Activated CD4-positive, alpha-beta memory T cell treated with anti-CD3 and anti-CD28 coated beads for 36 hours (primary cell): ENCODE data around the gene LRMDA. TPM values are rescaled to one million over a fixed set of nuclear protein-coding genes. Genes with fewer than 3 reads are reported as not detected.

Source experiments
- CTCF ChIA-PET: fragments of 350-600 bp; sonication (Branson Sonifier 250); formaldehyde crosslinking; loops from one replicate; lab custom pipeline; 2021; ENCODE audit warnings: antibody characterized with exemption, inconsistent platforms; lab: Charles Lee
- POLR2A ChIA-PET: fragments of 350-600 bp; sonication (Branson Sonifier 250); formaldehyde crosslinking; loops from one replicate; lab custom pipeline; 2021; ENCODE audit warnings: antibody characterized with exemption; lab: Charles Lee
- DNase-seq: peaks from one replicate; pipeline ENCODE4 v3.0.0-alpha.2; 2020
- H3K27ac Mint-ChIP-seq: one replicate; pipeline ENCODE4 v1.8.0; 2021; ENCODE audit warnings: mixed read lengths
- H3K27me3 Mint-ChIP-seq: one replicate; pipeline ENCODE4 v1.8.0; 2021; ENCODE audit warnings: mixed read lengths
- H3K36me3 Mint-ChIP-seq: one replicate; pipeline ENCODE4 v1.8.0; 2021; ENCODE audit warnings: mixed read lengths
- H3K4me1 Mint-ChIP-seq: one replicate; pipeline ENCODE4 v1.8.0; 2021; ENCODE audit warnings: low read depth, mixed read lengths
- H3K4me3 Mint-ChIP-seq: one replicate; pipeline ENCODE4 v1.8.0; 2021; ENCODE audit warnings: mild to moderate bottlenecking, mixed read lengths
- H3K9me3 Mint-ChIP-seq: one replicate; pipeline ENCODE4 v1.8.0; 2021; ENCODE audit warnings: mixed read lengths
- intact Hi-C: fragments of 100-400 bp; cut with micrococcal nuclease; formaldehyde crosslinking; loops from one replicate; pipeline ENCODE4 v1.15.1; 2023
- total RNA-seq, 2 experiments: library from RNA; stranded (reverse); gene quantifications; one replicate each; pipeline ENCODE4 v1.2.3, GENCODE V29; 2021

Gene LRMDA
- total RNA-seq, 2 experiments from 2014 or later, result not detected

- POLR2A ChIA-PET, result no interaction called here
- no peak for DNase-seq
- H3K4me1 Mint-ChIP-seq, result no peaks in the 10 kb centered on the region
- no peaks in the 10 kb centered on the region for H3K36me3 Mint-ChIP-seq
- H3K9me3 Mint-ChIP-seq, result peaks cover 3% of the 10 kb centered on the region
- intact Hi-C loops, result no loop called here
- CTCF ChIA-PET, result no interaction called here
- no peaks in the 10 kb centered on the region for H3K27me3 Mint-ChIP-seq
- no peak overlapping the region for H3K4me3 Mint-ChIP-seq
- no peak overlapping the region for H3K27ac Mint-ChIP-seq
Measured at GRCh38 chr10:76088980-76089379, 657.6 kb downstream of the LRMDA start.

- CTCF ChIA-PET, result no interaction called here
Measured at GRCh38 chr10:76089556-76090180, 658.2 kb downstream of the LRMDA start.

GRCh38 chr10:76091926-76092325, 660.5 kb downstream of the LRMDA start:
- H3K9me3 Mint-ChIP-seq, result peaks cover 6% of the 10 kb centered on the region
- H3K4me1 Mint-ChIP-seq, result no peaks in the 10 kb centered on the region
- intact Hi-C loops, result no loop called here
- no peaks in the 10 kb centered on the region for H3K36me3 Mint-ChIP-seq
- POLR2A ChIA-PET, result no interaction called here
- CTCF ChIA-PET, result no interaction called here
- DNase-seq, result no peak
- H3K27ac Mint-ChIP-seq, result no peak overlapping the region
- H3K4me3 Mint-ChIP-seq, result no peak overlapping the region
- no peaks in the 10 kb centered on the region for H3K27me3 Mint-ChIP-seq

More at GRCh38 chr10:76089556-76090180, 658.2 kb downstream of the LRMDA start:
- H3K36me3 Mint-ChIP-seq, result no peaks in the 10 kb centered on the region
- H3K27ac Mint-ChIP-seq, result no peak overlapping the region
- no peaks in the 10 kb centered on the region for H3K4me1 Mint-ChIP-seq
- no peaks in the 10 kb centered on the region for H3K27me3 Mint-ChIP-seq
- H3K4me3 Mint-ChIP-seq, result no peak overlapping the region
- POLR2A ChIA-PET, result no interaction called here
- DNase-seq, result no peak
- H3K9me3 Mint-ChIP-seq, result peaks cover 3% of the 10 kb centered on the region
- intact Hi-C loops, result no loop called here

GRCh38 chr10:76106611-76107010, 675.2 kb downstream of the LRMDA start:
- intact Hi-C loops, result no loop called here
- no peak overlapping the region for H3K27ac Mint-ChIP-seq
- CTCF ChIA-PET, result no interaction called here
- POLR2A ChIA-PET, result no interaction called here
- H3K4me1 Mint-ChIP-seq, result no peaks in the 10 kb centered on the region
- no peaks in the 10 kb centered on the region for H3K9me3 Mint-ChIP-seq
- no peaks in the 10 kb centered on the region for H3K36me3 Mint-ChIP-seq
- no peak overlapping the region for H3K4me3 Mint-ChIP-seq
- H3K27me3 Mint-ChIP-seq, result no peaks in the 10 kb centered on the region
- DNase-seq, result no peak

GRCh38 chr10:76108563-76109359, 677.3 kb downstream of the LRMDA start:
- Mint-ChIP-seq H3K27me3 (no peaks in the 10 kb centered on the region), H3K27ac (no peak overlapping the region), H3K9me3 (no peaks in the 10 kb centered on the region), H3K4me3 (no peak overlapping the region), H3K36me3 (no peaks in the 10 kb centered on the region), H3K4me1 (no peaks in the 10 kb centered on the region)
- intact Hi-C loops, result no loop called here
- CTCF ChIA-PET, result no interaction called here
- DNase-seq, result no peak
- POLR2A ChIA-PET, result no interaction called here

- Mint-ChIP-seq H3K4me3 (no peak overlapping the region), H3K27me3 (no peaks in the 10 kb centered on the region), H3K4me1 (no peaks in the 10 kb centered on the region), H3K9me3 (no peaks in the 10 kb centered on the region), H3K27ac (no peak overlapping the region), H3K36me3 (no peaks in the 10 kb centered on the region)
- intact Hi-C loops, result no loop called here
- no peak for DNase-seq
- ChIA-PET CTCF (no interaction called here), POLR2A (no interaction called here)
Measured at GRCh38 chr10:76111404-76111803, 680.0 kb downstream of the LRMDA start.

- ChIA-PET POLR2A (no interaction called here), CTCF (no interaction called here)
- no peak overlapping the region for H3K4me3 Mint-ChIP-seq
Measured at GRCh38 chr10:76111986-76112825, 680.8 kb downstream of the LRMDA start.

GRCh38 chr10:76112826-76113150, 681.4 kb downstream of the LRMDA start:
- POLR2A ChIA-PET, result no interaction called here
- H3K27ac Mint-ChIP-seq, result no peak overlapping the region
- no peaks in the 10 kb centered on the region for H3K9me3 Mint-ChIP-seq
- no peaks in the 10 kb centered on the region for H3K27me3 Mint-ChIP-seq
- H3K4me1 Mint-ChIP-seq, result no peaks in the 10 kb centered on the region
- no peak for DNase-seq
- CTCF ChIA-PET, result no interaction called here
- no peak overlapping the region for H3K4me3 Mint-ChIP-seq
- no peaks in the 10 kb centered on the region for H3K36me3 Mint-ChIP-seq
- intact Hi-C loops, result no loop called here

More at GRCh38 chr10:76111986-76112825, 680.8 kb downstream of the LRMDA start:
- no peaks in the 10 kb centered on the region for H3K27me3 Mint-ChIP-seq
- intact Hi-C loops, result no loop called here
- H3K4me1 Mint-ChIP-seq, result no peaks in the 10 kb centered on the region
- no peak overlapping the region for H3K27ac Mint-ChIP-seq
- H3K36me3 Mint-ChIP-seq, result no peaks in the 10 kb centered on the region
- DNase-seq, result no peak
- H3K9me3 Mint-ChIP-seq, result no peaks in the 10 kb centered on the region

GRCh38 chr10:76113952-76114351, 682.5 kb downstream of the LRMDA start:
- Mint-ChIP-seq H3K9me3 (no peaks in the 10 kb centered on the region), H3K4me1 (no peaks in the 10 kb centered on the region), H3K27ac (no peak overlapping the region), H3K4me3 (no peak overlapping the region), H3K36me3 (no peaks in the 10 kb centered on the region), H3K27me3 (no peaks in the 10 kb centered on the region)
- no peak for DNase-seq
- ChIA-PET CTCF (no interaction called here), POLR2A (no interaction called here)
- intact Hi-C loops, result no loop called here

- Mint-ChIP-seq H3K36me3 (no peaks in the 10 kb centered on the region), H3K27me3 (no peaks in the 10 kb centered on the region), H3K9me3 (no peaks in the 10 kb centered on the region), H3K27ac (no peak overlapping the region), H3K4me1 (no peaks in the 10 kb centered on the region), H3K4me3 (no peak overlapping the region)
- CTCF ChIA-PET, result no interaction called here
- DNase-seq, result no peak
- intact Hi-C loops, result no loop called here
- POLR2A ChIA-PET, result no interaction called here
Measured at GRCh38 chr10:76114581-76115001, 683.2 kb downstream of the LRMDA start.

- H3K4me1 Mint-ChIP-seq, result no peaks in the 10 kb centered on the region
- H3K36me3 Mint-ChIP-seq, result no peaks in the 10 kb centered on the region
- CTCF ChIA-PET, result no interaction called here
- DNase-seq, result no peak
- intact Hi-C loops, result no loop called here
- POLR2A ChIA-PET, result no interaction called here
- H3K4me3 Mint-ChIP-seq, result no peak overlapping the region
- no peaks in the 10 kb centered on the region for H3K9me3 Mint-ChIP-seq
- no peaks in the 10 kb centered on the region for H3K27me3 Mint-ChIP-seq
- H3K27ac Mint-ChIP-seq, result no peak overlapping the region
Measured at GRCh38 chr10:76115131-76115470, 683.7 kb downstream of the LRMDA start.

- Mint-ChIP-seq H3K27ac (no peak overlapping the region), H3K4me3 (no peak overlapping the region), H3K9me3 (no peaks in the 10 kb centered on the region), H3K27me3 (no peaks in the 10 kb centered on the region), H3K36me3 (no peaks in the 10 kb centered on the region), H3K4me1 (no peaks in the 10 kb centered on the region)
- ChIA-PET POLR2A (no interaction called here), CTCF (no interaction called here)
- intact Hi-C loops, result no loop called here
- no peak for DNase-seq
Measured at GRCh38 chr10:76115471-76116155, 684.2 kb downstream of the LRMDA start.
